Occipital lobe (tissue), 2 donors: ENCODE measurements around the gene GAK. TPM values are rescaled to one million over a fixed set of nuclear protein-coding genes. Genes with fewer than 3 reads are reported as not detected.

Experiments used
- DNase-seq: peaks from one replicate; lab custom pipeline; 2025; lab: John Stamatoyannopoulos, UW
- total RNA-seq: library from RNA; depleted of rRNA; stranded (reverse); fragments of >200 nt; gene quantifications from one replicate; pipeline ENCODE4 v1.2.3, GENCODE V29; 2014

GAK gene
- total RNA-seq, 1 donor from 2014 or later = 45.2 TPM

- DNase-seq = no peak
Measured at GRCh38 chr4:964346-965025, 32.4 kb upstream of the GAK start.

- no peak for DNase-seq
Measured at GRCh38 chr4:963276-964225, 31.4 kb upstream of the GAK start.

GRCh38 chr4:962231-963208, 30.4 kb upstream of the GAK start:
- no peak for DNase-seq

- no peak for DNase-seq
Measured at GRCh38 chr4:961351-962230, 29.5 kb upstream of the GAK start.

- DNase-seq = no peak
Measured at GRCh38 chr4:960636-961350, 28.7 kb upstream of the GAK start.

GRCh38 chr4:960140-960635, 28.1 kb upstream of the GAK start:
- no peak for DNase-seq

GRCh38 chr4:959338-960139, 27.4 kb upstream of the GAK start:
- DNase-seq = no peak

GRCh38 chr4:958696-959337, 26.7 kb upstream of the GAK start:
- no peak for DNase-seq

- DNase-seq = no peak
Measured at GRCh38 chr4:958314-958665, 26.2 kb upstream of the GAK start.

GRCh38 chr4:957581-958313, 25.6 kb upstream of the GAK start:
- no peak for DNase-seq

GRCh38 chr4:957231-957580, 25.1 kb upstream of the GAK start:
- no peak for DNase-seq

GRCh38 chr4:956531-957230, 24.6 kb upstream of the GAK start:
- no peak for DNase-seq

- DNase-seq = no peak
Measured at GRCh38 chr4:955931-956381, 23.8 kb upstream of the GAK start.

- no peak for DNase-seq
Measured at GRCh38 chr4:955161-955921, 23.2 kb upstream of the GAK start.

- no peak for DNase-seq
Measured at GRCh38 chr4:954211-955020, 22.3 kb upstream of the GAK start.

- no peak for DNase-seq
Measured at GRCh38 chr4:953574-953915, 21.4 kb upstream of the GAK start.
